ENCODE measurements around the gene BTBD1.

Gene BTBD1

DNA sequence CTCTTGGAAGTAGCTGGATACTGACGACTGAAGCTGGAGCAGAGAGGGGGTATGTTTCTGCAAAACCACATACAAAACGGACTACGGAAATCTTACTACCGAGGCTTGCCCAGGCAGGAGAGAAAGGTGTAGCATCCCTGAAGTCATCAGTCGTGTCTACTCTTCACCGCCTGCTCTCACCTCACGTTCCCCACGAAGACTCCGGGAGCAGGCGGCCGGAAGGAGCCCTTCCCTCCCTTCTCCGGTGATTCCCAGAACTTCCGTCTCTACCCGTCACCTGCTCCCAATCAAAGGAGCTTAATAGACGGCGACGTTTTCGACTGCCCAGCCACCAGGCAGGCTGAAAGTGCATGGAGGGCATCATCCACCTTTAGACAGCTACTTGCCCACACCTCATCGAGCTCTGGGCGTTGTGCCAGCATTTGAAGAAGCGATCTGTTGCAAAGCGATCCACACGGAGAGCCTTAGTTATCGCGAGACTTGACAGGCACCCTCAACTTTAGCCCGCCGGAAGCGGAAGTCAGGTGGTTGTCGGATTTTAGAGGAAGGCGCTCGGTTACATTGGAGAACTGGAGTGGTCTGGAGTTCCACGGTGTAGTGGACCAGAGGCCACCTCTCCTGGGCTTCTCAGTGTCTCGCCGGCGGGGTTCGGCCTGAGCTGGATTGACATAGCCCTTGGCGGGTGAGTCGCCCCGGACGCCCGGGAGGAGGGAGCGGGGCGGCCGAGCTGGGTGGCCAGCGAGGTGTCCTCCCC is 81.2 kb downstream of the BTBD1 start, which contains the start of gene RAMAC:
Gene RAMAC (plus strand): TSS at position 523 of the 754 bp plus-strand sequence. CDS start 2,809 bp downstream, outside the sequence.
- peak; percentile 34 for DNase-seq

GRCh38 chr15:82980981-82981380 is 86.1 kb downstream of the BTBD1 start:
- no peak for DNase-seq

- no peak for DNase-seq
Observed at GRCh38 chr15:82979726-82980125, 87.3 kb downstream of the BTBD1 start.

GRCh38 chr15:82978438-82978837 is 88.6 kb downstream of the BTBD1 start:
- DNase-seq = no peak

- DNase-seq = no peak
Observed at GRCh38 chr15:82977076-82977475, 90.0 kb downstream of the BTBD1 start.

GRCh38 chr15:82972990-82973389 is 94.1 kb downstream of the BTBD1 start:
- DNase-seq = no peak

DNA sequence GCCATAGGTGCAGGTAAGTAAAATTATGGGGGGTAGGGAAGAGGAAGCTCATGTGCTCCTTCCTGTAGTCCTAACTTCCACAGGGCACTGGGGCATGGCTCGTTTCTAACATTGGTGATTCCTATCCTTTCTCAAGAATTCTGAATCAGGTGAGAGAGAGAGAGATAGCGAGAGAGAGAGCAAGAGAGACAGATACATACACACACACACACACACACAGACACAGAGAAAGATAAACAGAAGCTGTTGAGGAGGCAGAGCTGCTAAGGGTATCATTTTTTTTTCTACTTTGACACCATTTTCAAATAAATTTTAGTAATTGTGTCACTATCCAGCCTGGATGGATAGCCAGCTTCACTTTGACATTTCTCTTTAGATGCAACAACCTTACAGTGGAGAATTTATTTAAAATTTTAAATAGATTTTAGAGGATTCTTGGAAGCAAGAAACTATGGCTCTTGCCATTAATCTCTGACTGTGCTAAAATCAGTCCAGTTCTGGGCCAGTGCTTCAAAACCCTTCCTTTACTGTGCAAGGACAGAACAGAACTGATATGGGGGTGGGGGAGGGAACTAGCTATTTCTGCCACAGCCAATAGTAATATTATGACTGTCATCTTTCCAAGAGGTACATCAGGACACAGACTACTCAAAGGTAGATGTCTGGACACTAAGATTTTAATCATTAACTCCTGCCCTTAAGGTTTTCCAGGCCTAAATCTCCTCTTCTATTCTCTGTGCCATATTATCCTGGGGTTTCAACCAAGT is 95.7 kb downstream of the BTBD1 start:
- no peak for DNase-seq

- DNase-seq = no peak
Observed at GRCh38 chr15:82970696-82971095, 96.4 kb downstream of the BTBD1 start.

DNA sequence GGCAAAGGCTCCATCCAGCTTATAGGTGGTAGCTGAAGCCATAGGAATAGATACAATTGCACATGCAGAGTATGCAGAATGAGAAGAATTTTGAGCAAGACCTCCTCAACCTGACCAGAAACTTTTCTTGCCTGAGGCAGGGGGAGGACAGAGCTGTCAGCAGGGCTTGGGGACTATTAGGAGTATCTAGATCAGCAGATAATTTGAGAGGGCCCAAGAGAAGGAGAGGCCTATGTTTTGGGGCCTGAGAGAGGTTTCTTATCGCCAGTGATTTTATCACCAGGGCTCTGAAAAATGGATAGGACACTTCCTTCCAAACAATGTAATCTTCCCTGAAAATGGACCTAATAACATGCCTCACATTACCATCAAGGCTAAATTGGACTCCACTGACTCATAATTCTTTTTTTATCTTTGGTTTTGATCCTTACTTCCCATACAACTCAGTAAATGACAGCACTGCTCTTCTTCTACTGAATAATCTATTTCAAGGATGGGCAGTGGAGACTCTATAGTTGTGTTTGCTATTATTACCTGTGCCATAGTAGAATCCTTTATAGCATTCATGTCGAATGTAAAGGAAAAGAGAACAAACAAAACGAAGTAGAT is 96.9 kb downstream of the BTBD1 start:
- DNase-seq = no peak

DNA sequence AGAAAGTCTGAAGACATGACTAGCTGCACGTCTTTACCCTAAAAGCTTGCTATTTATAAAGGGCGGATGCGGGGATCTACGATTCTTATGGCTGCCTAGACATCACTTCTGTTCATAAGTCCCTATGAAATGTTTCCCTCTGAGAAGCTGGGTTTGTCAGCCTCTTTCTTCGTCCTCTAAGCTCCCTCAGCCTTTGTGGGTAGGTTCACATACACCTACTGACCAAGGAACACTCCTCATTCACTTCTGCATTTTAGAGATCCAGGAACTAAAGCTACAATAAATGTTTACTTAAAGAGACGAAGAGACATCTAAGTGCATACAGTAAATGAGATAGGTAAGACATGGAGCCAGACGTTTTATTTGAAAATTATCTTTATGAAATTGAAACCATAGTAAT is 97.7 kb downstream of the BTBD1 start:
- DNase-seq = no peak

DNA sequence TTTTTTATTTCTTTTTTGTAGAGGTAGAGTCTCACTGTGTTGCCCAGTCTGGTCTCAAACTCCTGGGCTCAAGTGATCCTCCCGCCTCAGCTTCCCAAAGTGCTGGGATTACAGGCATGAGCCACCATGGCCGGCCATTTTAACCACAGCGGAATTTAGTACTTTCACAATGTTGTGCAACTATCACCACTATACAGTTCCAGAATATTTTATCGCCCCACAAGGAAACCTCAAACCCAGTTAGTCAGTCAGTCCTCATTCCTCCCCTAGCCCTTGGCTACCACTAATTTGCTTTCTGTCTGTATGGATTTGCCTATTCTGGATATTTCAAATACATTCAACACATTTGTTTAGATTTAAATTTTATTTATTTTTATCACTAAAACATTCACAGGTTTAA is 99.0 kb downstream of the BTBD1 start:
- DNase-seq = no peak

- DNase-seq = no peak
Observed at GRCh38 chr15:82966671-82967071, 100.4 kb downstream of the BTBD1 start.
